GM18951 (cell line): ENCODE measurements around the gene FXR2.
"Not testable (repeated sequence)": the region's sequence is repeated elsewhere in the genome, so short reads cannot be mapped to it uniquely, and the experiment has no call there.

Source experiments
- POLR2A ChIP-seq: IDR thresholded peaks from 4 replicates; pipeline ENCODE4 v1.6.1; 2011; ENCODE audit warnings: mild to moderate bottlenecking; ENCODE audit not compliant: insufficient read length, insufficient read depth; ENCODE audit errors: extremely low read depth
- in situ Hi-C: fragments of 300-500 bp; cut with MboI; formaldehyde crosslinking; loops from one replicate; pipeline ENCODE4 v1.12.0; 2022; ENCODE audit warnings: low sequenced_read_pairs, mixed read lengths, inconsistent platforms; ENCODE audit not compliant: unreplicated experiment

Gene FXR2

DNA sequence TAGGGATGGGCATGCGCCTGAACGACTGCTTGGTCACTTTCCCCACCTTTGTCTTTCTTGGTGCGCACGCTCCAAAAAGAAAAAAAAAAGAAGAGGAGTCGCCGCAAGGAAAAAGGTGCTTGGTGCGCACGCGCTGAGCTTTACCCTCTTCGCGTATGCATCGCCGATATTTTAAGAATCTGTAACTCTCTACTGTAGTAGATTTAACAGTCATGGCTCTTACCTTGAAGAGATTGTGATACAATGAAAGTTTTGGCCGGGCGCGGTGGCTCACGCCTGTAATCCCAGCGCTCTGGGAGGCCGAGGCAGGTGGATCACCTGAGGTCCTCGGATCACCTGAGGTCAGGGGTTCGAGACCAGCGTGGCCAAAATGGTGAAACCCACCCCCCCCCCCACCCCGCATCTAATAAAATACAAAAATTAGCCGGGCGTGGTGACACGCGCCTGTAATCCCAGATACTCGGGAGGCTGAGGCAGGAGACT lies 609 bp upstream of the FXR2 start:
- TF ChIP-seq POLR2A = no peak

DNA sequence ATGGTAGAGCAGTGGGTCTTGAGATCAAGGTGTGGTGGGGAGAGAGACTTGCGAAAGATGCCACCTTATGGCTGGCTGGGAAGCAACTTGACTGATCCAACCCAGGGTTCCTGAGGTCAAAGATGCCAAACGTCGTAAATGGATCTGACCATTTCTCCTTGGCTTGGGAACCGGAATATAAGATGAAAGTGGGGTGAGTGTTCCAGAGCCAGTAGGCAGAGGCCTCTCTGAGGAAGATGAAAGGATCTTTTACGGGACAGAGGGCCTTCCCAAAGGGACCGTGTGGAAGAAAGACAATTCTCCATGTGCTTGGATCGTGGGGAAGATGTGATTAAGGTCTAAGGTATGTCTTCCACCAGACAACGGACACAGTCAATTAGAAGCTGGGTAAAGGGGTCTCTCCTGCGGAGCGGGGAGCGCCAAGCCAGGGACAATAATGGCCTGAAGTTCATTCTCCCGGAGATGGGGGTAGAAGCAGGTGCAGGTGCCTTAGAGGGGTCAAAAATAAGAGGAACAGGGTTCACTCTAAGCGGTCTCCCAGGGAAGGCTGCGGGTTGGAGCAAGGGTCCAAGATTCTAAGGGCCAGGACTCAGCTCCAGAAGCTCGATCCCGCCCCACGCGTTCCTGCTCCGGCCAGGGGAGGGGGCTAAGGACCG lies 800 bp downstream of the FXR2 start:
- TF ChIP-seq POLR2A = no peak
- in situ Hi-C loops = no loop called here

More for the DNA sequence above, 609 bp upstream of the FXR2 start:
- in situ Hi-C loops = no loop called here

GRCh38 chr17:7612294-7612640 lies 2.4 kb downstream of the FXR2 start:
- no peak for TF ChIP-seq POLR2A
- in situ Hi-C loops = no loop called here

GRCh38 chr17:7611635-7612293 lies 2.9 kb downstream of the FXR2 start:
- in situ Hi-C loops = no loop called here
- TF ChIP-seq POLR2A = no peak

DNA sequence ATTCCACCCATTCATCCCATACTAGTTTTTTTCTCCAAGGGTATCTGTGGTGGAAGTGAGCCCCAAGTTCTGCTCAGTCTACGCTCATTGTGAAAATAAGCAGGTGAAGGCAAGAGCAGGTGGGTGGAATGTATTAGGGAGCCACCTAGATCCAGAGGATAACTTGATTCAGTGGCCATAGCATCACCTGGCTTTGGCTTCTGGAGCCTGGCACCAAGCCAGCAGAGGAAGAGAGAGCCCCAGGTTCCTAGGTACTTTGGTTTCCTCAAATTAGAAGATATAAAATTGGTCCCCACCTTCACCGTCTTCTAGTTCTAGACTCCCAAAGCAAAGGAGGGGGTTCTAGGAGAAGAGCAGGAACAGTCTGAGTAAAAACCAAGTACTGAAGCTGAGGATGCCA lies 4.1 kb downstream of the FXR2 start:
- TF ChIP-seq POLR2A = no peak
- in situ Hi-C loops = no loop called here

DNA sequence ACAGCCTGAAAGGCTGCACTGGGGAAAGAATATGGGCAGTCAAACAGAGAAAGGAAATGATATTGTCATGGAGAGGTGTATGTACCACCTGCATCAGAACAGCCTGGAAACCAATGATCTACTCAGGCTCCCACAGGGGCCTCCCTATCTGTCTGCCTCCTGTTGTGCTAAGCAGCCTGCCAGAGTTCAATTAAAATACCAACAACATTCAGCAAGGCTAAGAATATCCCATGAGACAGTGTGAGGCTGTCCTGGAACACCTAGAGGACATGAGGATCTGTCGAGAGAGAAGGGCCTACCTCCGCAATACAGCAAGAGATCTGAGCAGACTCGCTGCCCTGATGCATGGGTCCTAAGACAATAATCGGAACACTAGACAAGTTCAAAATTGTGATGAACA lies 8.4 kb downstream of the FXR2 start:
- no peak for TF ChIP-seq POLR2A

DNA sequence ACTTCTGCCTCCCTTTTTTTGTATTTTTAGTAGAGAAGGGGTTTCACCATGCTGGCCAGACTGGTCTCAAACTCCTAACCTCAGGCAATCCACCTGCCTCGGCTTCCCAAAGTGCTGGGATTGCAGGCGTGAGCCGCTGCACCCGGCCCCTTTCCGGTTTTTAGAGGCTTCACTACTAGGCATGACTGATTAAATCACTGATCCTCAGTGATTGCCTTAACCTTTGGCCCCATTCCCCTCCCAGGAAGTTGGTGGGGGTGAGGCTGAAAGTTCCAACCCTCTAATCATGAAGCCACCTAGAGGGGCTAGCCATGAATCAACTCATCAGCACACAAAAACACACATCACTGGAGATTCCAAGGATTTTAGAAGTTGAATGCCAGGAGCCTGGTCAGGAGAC lies 17.1 kb downstream of the FXR2 start:
- in situ Hi-C loops = not testable (repeated sequence)

More for the DNA sequence above, 8.4 kb downstream of the FXR2 start:
- in situ Hi-C loops = no loop called here

DNA sequence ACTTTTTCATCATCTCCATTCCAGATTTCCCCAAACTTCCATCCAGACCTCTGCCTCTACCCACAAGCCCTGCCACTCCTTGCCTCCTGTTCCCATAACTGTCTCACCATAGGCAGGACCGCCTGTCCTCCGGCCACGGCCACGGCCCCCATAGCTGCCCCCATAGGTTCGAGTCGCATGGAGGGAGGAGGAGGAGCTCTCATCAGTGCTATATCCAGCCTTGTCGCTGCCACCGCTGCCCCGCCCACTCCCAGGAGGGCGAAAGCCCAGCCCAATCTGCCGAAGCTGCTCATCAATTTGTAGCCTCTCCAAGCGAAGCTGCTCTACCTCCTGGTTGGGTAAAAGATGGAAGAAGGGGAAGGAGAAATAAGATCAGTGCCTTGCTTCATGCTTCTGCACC lies 21.4 kb downstream of the FXR2 start:
- TF ChIP-seq POLR2A = no peak
- in situ Hi-C loops = no loop called here

- in situ Hi-C loops = no loop called here
- TF ChIP-seq POLR2A = no peak
These were observed 22.2 kb downstream of the FXR2 start for GRCh38 chr17:7592422-7593021.

GRCh38 chr17:7591596-7591995 lies 23.1 kb downstream of the FXR2 start:
- in situ Hi-C loops = no loop called here
- no peak for TF ChIP-seq POLR2A

DNA sequence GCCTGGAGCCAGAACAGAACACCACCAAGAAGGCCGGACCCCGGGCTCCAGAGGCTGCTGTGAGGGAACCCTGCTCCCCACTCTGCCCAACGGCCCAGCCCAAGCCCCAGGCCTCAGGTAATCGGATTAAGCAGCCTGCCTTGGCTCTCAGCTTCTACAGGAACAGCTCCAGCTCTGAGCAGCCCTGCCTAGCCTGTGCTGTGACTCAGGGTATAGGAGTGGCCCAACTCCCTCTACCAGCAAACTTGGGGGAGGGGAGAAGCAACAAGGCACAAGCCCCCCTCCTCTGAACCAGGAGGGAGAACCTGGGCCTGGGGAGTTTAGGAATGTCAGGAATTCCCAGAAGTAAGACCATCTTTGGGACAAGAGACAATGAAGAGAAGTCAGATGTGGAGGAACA lies 24.0 kb downstream of the FXR2 start:
- in situ Hi-C loops = no loop called here
- no peak for TF ChIP-seq POLR2A

DNA sequence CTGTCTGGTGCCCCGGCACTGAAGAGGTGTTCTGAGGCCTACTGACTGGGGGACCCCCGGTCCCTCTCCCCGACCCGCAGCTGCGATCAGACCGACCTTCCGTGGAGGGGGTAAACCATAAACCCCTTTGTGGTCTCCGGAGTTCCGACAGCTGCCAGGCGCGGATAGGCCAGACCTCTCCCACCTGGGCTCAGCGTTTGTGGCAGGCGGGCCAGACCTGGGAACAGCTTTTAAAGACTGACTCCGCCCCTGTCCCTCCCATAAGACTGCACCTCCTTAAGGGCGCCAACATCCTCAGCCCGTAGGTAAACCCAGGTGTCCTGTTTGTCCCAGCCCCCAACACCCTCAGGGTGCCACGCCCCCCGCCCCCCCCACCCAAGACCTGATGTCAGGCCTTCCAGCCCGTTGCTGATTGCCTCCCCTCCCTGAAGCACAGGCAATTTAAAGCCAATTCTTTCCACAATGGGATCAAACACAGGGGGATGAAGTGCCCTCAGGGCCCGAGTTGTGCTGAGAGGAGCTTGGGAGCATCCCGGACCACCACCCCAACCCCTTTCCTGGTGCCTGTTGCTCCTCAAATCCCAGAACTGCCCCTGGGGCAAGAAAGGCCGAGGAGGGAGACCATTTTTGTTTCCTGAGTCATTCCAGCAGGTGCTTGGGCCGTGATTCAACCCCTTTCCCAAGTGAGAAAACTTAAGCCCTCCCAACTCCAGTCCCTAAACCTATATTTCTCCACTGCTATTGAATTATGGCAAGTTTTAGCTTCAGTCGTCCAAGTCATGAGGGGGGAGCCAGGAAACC lies 24.6 kb downstream of the FXR2 start, which contains the start of gene SOX15:
Gene SOX15 (minus strand): TSS at position 204 of the 801 bp plus-strand sequence. CDS start 418 bp downstream, outside the sequence.
- in situ Hi-C loops = no loop called here

DNA sequence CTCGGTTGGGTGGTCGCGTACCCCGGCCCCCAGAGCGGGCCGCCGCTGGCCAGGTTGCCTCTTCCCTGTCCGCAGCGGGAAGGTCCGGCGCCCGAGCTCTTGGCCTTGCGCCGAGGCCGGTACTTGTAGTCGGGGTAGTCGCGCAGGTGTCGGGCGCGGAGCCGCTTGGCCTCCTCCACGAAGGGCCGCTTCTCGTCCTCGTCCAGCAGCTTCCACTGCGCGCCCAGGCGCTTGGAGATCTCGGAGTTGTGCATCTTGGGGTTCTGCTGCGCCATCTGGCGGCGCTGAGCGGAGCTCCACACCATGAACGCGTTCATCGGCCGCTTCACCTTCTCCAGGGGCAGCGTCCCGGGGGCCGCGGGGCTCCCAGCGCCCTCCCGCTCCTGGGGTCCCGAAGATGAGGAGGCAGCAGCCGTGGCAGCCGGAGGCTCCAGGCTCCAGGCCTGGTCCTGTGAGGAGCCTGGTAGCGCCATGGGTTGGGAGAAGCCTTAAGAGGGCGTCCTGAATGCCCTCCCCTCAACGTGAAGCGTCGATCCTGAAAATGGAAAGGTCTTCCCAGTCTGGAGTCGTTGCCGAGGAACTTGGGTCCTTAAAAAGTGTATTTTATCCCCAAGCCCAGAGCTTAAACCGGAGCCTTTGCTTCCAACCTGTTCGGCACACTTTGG lies 25.4 kb downstream of the FXR2 start:
- in situ Hi-C loops = no loop called here
- TF ChIP-seq POLR2A = no peak

More for the DNA sequence above, 24.6 kb downstream of the FXR2 start, which contains the start of gene SOX15:
- TF ChIP-seq POLR2A = no peak

DNA sequence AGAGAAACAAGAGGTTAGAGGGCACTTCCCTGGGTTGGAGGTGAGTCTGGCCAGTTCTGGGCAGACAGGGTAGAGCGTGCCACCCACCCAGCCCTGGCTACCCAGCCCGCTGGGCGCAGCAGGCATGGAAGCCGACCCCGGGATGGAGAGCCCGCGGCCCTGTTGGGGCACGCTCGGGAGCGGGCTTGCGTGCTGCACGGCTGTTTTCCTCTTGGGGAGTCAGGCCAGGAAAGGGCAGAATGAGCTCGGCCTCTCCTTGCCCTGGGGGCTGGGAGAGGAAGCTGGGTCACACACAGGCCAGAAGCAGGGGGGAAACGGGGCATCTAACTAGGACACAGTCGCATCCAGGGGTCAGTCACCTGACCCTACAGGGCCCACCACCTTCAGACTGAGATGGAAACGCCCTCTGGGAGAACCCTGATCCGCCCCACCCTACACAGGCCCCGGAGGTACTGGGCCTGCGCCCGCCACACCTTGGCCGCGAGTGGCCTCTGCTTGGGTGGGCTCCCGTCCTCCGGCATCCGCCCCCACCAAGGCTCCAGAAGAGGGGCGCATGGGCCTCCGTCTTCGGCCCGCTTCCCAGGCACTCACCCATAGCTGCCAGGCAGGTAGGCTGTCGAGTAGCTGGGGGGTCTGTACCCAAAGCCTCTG lies 26.0 kb downstream of the FXR2 start:
- in situ Hi-C loops = no loop called here
- no peak for TF ChIP-seq POLR2A
